ENCODE measurements around the gene RBM20.

GRCh38 chr10:110834629-110835301 is 190.6 kb downstream of the RBM20 start:
- TF ChIP-seq POLR2A (IDR thresholded peaks at IDR 0.05) (no peak), CTCF (IDR thresholded peaks at IDR 0.05) (no peak)

All from uterus (tissue), 2 donors.